ENCODE data around the gene MAGI2.

Gene MAGI2

DNA sequence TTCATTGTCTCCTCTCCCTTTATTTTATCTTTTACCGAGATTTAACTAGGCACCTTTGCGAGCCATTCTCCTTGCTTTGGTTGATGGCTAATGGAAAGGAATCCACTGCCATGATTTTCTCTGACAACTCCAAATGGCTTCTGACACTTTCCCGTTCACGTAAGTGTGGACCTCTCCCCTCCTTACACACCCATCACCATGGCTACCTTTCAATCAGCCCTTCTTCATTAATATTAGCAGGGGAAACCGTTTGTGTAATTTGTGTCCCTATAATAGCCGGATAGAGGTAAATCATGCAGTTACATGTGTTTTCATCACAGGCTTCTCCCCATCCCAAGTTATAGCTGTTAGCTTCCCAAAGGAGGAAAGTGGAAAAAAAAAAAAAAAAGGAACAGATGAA, 767.3 kb downstream of the MAGI2 start:
- in situ Hi-C loops (cut with HindIII; ENCODE audit: low pct_ligation_motif_present, low sequenced_read_pairs) = no loop called here
- Histone ChIP-seq H3K27me3 (replicated peaks) (no peaks in the 10 kb centered on the region), H3K27ac (no peak overlapping the region), H3K4me3 (ENCODE audit: low read depth, low read length) (no peak overlapping the region), H3K36me3 (replicated peaks) (no peaks in the 10 kb centered on the region)
- DNase-seq = no peak
- TF ChIP-seq CTCF (IDR thresholded peaks at IDR 0.05; ENCODE audit: low read depth, low read length, missing control alignments) = no peak

GRCh38 chr7:78684201-78684600, 769.3 kb downstream of the MAGI2 start:
- in situ Hi-C loops (cut with HindIII; ENCODE audit: low pct_ligation_motif_present, low sequenced_read_pairs) = no loop called here
- TF ChIP-seq CTCF (IDR thresholded peaks at IDR 0.05; ENCODE audit: low read depth, low read length, missing control alignments) = no peak

GRCh38 chr7:78683566-78683965, 769.9 kb downstream of the MAGI2 start:
- Histone ChIP-seq H3K27me3 (replicated peaks) (no peaks in the 10 kb centered on the region), H3K27ac (no peak overlapping the region), H3K4me3 (ENCODE audit: low read depth, low read length) (no peak overlapping the region), H3K36me3 (replicated peaks) (no peaks in the 10 kb centered on the region)
- DNase-seq = no peak
- no peak for TF ChIP-seq CTCF (IDR thresholded peaks at IDR 0.05; ENCODE audit: low read depth, low read length, missing control alignments)
- in situ Hi-C loops (cut with HindIII; ENCODE audit: low pct_ligation_motif_present, low sequenced_read_pairs) = no loop called here

More at GRCh38 chr7:78684201-78684600, 769.3 kb downstream of the MAGI2 start:
- no peak for DNase-seq
- H3K27ac ChIP-seq = no peak overlapping the region
- H3K4me3 ChIP-seq (ENCODE audit: low read depth, low read length) = no peak overlapping the region
- H3K36me3 ChIP-seq (replicated peaks) = no peaks in the 10 kb centered on the region
- H3K27me3 ChIP-seq (replicated peaks) = no peaks in the 10 kb centered on the region

GRCh38 chr7:78679112-78679876, 774.2 kb downstream of the MAGI2 start:
- TF ChIP-seq CTCF (IDR thresholded peaks at IDR 0.05; ENCODE audit: low read depth, low read length, missing control alignments) = no peak
- in situ Hi-C loops (cut with HindIII; ENCODE audit: low pct_ligation_motif_present, low sequenced_read_pairs) = no loop called here
- no peak for DNase-seq
- Histone ChIP-seq H3K27me3 (replicated peaks) (no peaks in the 10 kb centered on the region), H3K27ac (no peak overlapping the region), H3K4me3 (ENCODE audit: low read depth, low read length) (no peak overlapping the region), H3K36me3 (replicated peaks) (no peaks in the 10 kb centered on the region)

GRCh38 chr7:78677391-78677790, 776.1 kb downstream of the MAGI2 start:
- H3K27me3 ChIP-seq (replicated peaks) = no peaks in the 10 kb centered on the region
- no peak overlapping the region for H3K27ac ChIP-seq
- DNase-seq = no peak
- in situ Hi-C loops (cut with HindIII; ENCODE audit: low pct_ligation_motif_present, low sequenced_read_pairs) = no loop called here
- no peaks in the 10 kb centered on the region for H3K36me3 ChIP-seq (replicated peaks)
- no peak overlapping the region for H3K4me3 ChIP-seq (ENCODE audit: low read depth, low read length)
- no peak for TF ChIP-seq CTCF (IDR thresholded peaks at IDR 0.05; ENCODE audit: low read depth, low read length, missing control alignments)

DNA sequence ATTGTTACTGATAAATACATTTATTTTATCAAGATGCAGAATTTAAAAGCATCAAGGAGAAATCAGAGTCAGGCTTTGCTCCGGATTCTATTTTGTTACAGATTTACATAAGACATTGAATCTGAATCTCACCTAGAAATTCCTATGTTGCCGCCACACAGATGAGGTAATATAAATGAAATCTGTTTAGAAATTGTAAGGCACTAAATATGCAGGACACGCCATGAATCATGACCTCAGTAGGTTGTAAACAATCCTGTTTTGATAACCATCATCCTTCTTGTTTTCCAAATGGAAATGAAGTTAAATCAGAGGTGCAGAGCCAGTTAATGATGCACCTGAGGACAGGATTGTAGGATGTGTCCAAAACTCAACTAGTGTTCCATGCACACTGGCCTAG, 778.0 kb downstream of the MAGI2 start:
- H3K27me3 ChIP-seq (replicated peaks) = no peaks in the 10 kb centered on the region
- DNase-seq = no peak
- no peak overlapping the region for H3K27ac ChIP-seq
- no peak overlapping the region for H3K4me3 ChIP-seq (ENCODE audit: low read depth, low read length)
- no peak for TF ChIP-seq CTCF (IDR thresholded peaks at IDR 0.05; ENCODE audit: low read depth, low read length, missing control alignments)
- H3K36me3 ChIP-seq (replicated peaks) = no peaks in the 10 kb centered on the region
- in situ Hi-C loops (cut with HindIII; ENCODE audit: low pct_ligation_motif_present, low sequenced_read_pairs) = no loop called here
